Activated CD4-positive, alpha-beta T cell treated with anti-CD3 and anti-CD28 coated beads for 36 hours (primary cell): ENCODE results near the gene FGF1. TPM values are rescaled to one million over a fixed set of nuclear protein-coding genes. Genes with fewer than 3 reads are reported as not detected.

Experiments used
- ATAC-seq: fragments of 200-7000 bp; cut with Tn5 transposase; one replicate; pipeline ENCODE4 v1.10.0; 2021; ENCODE audit warnings: mild to moderate bottlenecking, moderate library complexity
- CTCF ChIA-PET: fragments of 350-600 bp; sonication (Branson Sonifier 250); formaldehyde crosslinking; loops from one replicate; lab custom pipeline; 2021; ENCODE audit warnings: antibody characterized with exemption; lab: Charles Lee
- POLR2A ChIA-PET: fragments of 350-600 bp; sonication (Branson Sonifier 250); formaldehyde crosslinking; loops from one replicate; lab custom pipeline; 2021; ENCODE audit warnings: antibody characterized with exemption, inconsistent platforms; lab: Charles Lee
- DNase-seq: peaks from one replicate; pipeline ENCODE4 v3.0.0-alpha.2; 2020
- H3K27ac Mint-ChIP-seq: one replicate; pipeline ENCODE4 v1.8.0; 2021; ENCODE audit warnings: mixed read lengths
- H3K27me3 Mint-ChIP-seq: one replicate; pipeline ENCODE4 v1.8.0; 2021; ENCODE audit warnings: mixed read lengths
- H3K36me3 Mint-ChIP-seq: one replicate; pipeline ENCODE4 v1.8.0; 2021; ENCODE audit warnings: low read depth, mixed read lengths
- H3K4me1 Mint-ChIP-seq: one replicate; pipeline ENCODE4 v1.8.0; 2021; ENCODE audit warnings: mixed read lengths
- H3K4me3 Mint-ChIP-seq: one replicate; pipeline ENCODE4 v1.8.0; 2021; ENCODE audit warnings: mild to moderate bottlenecking, moderate library complexity, mixed read lengths
- H3K9me3 Mint-ChIP-seq: one replicate; pipeline ENCODE4 v1.8.0; 2021; ENCODE audit warnings: low read depth, mixed read lengths
- intact Hi-C, 2 experiments: fragments of 100-400 bp; cut with DNase I in 1 of 2; cut with micrococcal nuclease in 1 of 2; formaldehyde crosslinking; loops; one replicate each; pipeline versions ENCODE4 v1.14.2 to v1.15.1; 2022 to 2024; cut with DNase I, micrococcal nuclease
- total RNA-seq, 2 experiments: library from RNA; stranded (reverse); gene quantifications; one replicate each; pipeline ENCODE4 v1.2.3, GENCODE V29; 2021

Gene FGF1
- total RNA-seq, 2 experiments from 2014 or later, result not detected

DNA sequence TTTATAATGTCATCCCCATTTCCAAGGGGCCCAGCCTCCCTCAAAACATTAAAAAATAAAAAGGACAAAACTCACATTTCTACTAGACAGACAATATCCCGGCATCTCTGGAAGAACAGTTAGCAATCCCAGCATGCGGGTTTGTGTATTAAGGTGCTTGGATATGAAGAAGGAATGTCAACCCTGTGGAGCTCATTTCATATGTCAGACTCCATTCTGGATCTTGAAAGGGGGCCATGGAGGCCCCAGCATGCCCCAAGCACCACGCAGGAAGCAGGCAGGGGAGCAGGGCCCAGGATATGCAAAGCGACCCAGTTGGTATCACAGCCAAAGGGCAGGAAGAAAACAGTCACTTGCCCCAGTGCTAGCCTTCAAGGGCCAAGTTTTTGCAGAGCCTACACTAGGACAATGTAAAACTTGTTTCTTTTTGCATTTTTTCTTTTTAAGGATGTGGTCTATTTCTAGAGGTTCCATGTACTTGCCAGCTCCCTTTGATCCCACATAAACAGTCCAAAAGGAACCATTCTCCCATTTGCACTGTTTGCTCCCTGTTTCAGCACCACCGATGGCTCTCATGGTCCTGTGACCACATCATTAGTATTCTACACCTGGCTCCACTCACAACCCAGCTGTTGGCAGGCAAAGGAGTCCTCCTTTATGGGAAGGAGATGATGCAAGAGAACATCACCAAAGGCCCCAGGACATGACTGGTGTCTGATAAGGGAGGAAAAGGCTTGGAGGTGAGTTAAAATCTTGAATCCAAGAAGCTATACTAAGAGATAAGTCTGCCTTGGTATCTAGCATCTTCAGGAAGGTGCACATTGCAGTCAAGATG lies 58.3 kb downstream of the FGF1 start:
- Mint-ChIP-seq H3K9me3 (no peaks in the 10 kb centered on the region), H3K27me3 (no peaks in the 10 kb centered on the region), H3K36me3 (no peaks in the 10 kb centered on the region), H3K4me3 (no peak overlapping the region), H3K4me1 (no peaks in the 10 kb centered on the region), H3K27ac (no peak overlapping the region)
- ChIA-PET POLR2A (no interaction called here), CTCF (interaction anchor here (0.6 to 2.0 kb wide), 7 partner anchors 9 to 261 kb away, joined by 3 to 10 read pairs (median 4); no protein-coding TSS in a partner anchor)
- intact Hi-C loops, result no loop called here
- ATAC-seq (no peak), DNase-seq (no peak)

DNA sequence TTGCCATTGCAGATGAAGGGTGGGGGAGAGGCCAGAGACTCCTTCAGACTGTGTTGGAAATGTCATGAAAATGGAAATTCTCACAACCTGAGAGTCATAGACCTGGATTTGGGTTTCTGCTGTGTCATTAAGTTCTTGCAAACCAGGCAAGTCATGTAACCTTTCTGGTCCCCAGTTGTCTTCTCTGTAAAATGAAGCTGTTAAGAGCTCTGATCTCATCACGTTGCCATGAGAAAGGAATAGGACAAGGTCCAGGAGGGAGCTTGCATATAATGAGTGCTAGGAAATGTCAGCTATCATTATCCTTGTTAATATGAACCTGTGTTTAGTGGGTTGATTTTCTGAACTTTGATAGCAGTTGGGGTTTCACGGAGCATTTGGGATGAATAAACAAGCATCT lies 59.1 kb downstream of the FGF1 start:
- no peak overlapping the region for H3K27ac Mint-ChIP-seq
- H3K4me3 Mint-ChIP-seq, result no peak overlapping the region
- H3K36me3 Mint-ChIP-seq, result no peaks in the 10 kb centered on the region
- peaks cover under 1% of the 10 kb centered on the region for H3K27me3 Mint-ChIP-seq
- no peaks in the 10 kb centered on the region for H3K9me3 Mint-ChIP-seq
- ATAC-seq (no peak), DNase-seq (no peak)
- no peaks in the 10 kb centered on the region for H3K4me1 Mint-ChIP-seq
- POLR2A ChIA-PET, result no interaction called here
- intact Hi-C loops, result no loop called here
- CTCF ChIA-PET, result interaction anchor here (0.6 to 1.2 kb wide), 7 partner anchors 9 to 262 kb away, joined by 3 to 5 read pairs (median 4); no protein-coding TSS in a partner anchor

DNA sequence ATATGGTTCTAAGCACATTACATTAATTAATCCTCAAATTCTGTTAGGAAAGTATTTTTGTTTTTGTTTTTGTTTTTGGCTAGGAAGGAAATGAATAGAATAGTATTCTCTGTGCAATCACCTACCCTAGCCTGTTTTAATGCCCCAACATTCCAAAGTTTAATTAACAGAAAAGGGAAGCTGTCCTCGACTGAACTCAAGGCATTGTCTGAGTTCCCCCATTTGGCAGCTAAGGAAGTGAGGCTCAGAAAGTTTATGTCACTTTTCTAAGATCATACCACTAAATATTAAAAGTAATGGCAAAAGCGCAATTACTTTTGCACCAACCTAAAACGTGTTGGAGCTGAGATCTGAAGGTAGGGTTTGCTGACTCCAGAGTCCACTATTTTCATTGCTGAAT lies 59.8 kb downstream of the FGF1 start:
- ChIA-PET CTCF (interaction anchor here (0.6 to 1.2 kb wide), 3 partner anchors 15 to 500 kb away, joined by 3 to 5 read pairs (median 3); no protein-coding TSS in a partner anchor), POLR2A (no interaction called here)
- intact Hi-C loops, result no loop called here
- peaks cover 3% of the 10 kb centered on the region for H3K27me3 Mint-ChIP-seq
- no peaks in the 10 kb centered on the region for H3K4me1 Mint-ChIP-seq
- no peak overlapping the region for H3K27ac Mint-ChIP-seq
- no peak overlapping the region for H3K4me3 Mint-ChIP-seq
- no peaks in the 10 kb centered on the region for H3K36me3 Mint-ChIP-seq
- ATAC-seq (no peak), DNase-seq (no peak)
- no peaks in the 10 kb centered on the region for H3K9me3 Mint-ChIP-seq

DNA sequence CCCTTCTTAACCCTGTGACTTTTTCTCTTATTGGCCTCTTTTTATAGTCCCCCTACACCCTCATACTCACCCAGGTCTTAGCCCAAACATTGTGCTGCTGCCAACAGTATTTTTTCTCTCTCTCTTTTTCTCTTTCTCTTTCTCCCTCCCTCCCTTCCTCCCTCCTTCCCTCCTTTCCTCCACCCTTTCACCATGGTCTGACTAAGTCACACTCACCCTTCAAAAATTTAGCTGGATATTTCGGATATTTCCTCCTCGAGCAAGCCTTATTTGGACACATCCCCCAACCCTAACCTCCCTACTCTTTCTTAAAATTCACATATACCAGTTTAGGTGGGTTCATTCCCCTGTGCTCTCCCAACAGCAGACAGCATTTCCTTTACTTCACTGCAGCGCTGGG lies 64.7 kb downstream of the FGF1 start:
- ChIA-PET POLR2A (no interaction called here), CTCF (no interaction called here)
- Mint-ChIP-seq H3K27ac (no peak overlapping the region), H3K36me3 (no peaks in the 10 kb centered on the region), H3K4me3 (no peak overlapping the region), H3K9me3 (no peaks in the 10 kb centered on the region), H3K27me3 (peaks cover 7% of the 10 kb centered on the region), H3K4me1 (peaks cover 19% of the 10 kb centered on the region)
- no peak for DNase-seq
- no peak for ATAC-seq
- intact Hi-C loops, result no loop called here

DNA sequence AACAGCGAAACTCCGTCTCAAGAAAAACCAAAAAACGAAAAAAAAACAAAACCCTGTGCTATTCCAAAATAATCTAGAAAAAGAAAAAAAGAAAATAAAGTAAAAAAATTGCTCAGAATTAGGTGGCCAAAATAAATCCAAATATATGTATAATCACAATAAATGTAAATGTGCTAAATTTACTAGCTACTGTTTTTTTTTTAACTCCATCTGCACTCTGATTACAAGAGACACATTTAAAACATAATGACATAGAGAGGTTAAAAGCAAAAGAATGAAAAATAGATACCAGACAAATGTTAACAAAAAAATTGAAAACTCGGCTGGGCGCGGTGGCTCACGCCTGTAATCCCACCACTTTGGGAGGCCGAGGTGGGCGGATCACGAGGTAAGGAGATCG lies 66.1 kb downstream of the FGF1 start:
- H3K27me3 Mint-ChIP-seq, result peaks cover 11% of the 10 kb centered on the region
- DNase-seq (no peak), ATAC-seq (no peak)
- CTCF ChIA-PET, result interaction anchor here (0.5 to 0.7 kb wide), 6 partner anchors 20 to 1307 kb away, joined by 3 to 4 read pairs (median 3); no protein-coding TSS in a partner anchor
- POLR2A ChIA-PET, result no interaction called here
- intact Hi-C loops, result no loop called here
- H3K4me1 Mint-ChIP-seq, result peaks cover 19% of the 10 kb centered on the region
- H3K36me3 Mint-ChIP-seq, result no peaks in the 10 kb centered on the region
- H3K27ac Mint-ChIP-seq, result no peak overlapping the region
- no peaks in the 10 kb centered on the region for H3K9me3 Mint-ChIP-seq
- no peak overlapping the region for H3K4me3 Mint-ChIP-seq

DNA sequence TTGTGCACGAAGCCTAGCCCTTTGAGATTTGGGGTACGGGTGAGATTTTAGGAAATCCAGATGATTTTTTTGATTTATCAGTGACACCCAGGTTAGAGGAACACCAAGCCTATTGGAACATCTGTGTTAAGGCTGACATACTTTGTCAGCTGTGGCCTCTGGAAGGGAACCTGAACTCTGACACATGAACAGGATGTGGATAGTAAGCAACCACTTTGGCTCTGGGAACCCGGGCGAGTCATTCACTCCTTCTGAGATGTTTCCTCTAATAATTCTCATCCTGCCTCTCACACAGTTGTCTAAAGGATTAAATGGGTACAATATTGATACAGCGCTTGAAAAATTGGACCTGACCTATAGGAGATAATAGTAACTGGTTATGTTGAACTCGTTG lies 67.8 kb downstream of the FGF1 start:
- H3K4me3 Mint-ChIP-seq, result no peak overlapping the region
- CTCF ChIA-PET, result interaction anchor here (0.6 to 2.2 kb wide), 6 partner anchors 9 to 271 kb away, joined by 3 to 8 read pairs (median 4); no protein-coding TSS in a partner anchor
- H3K4me1 Mint-ChIP-seq, result peaks cover 19% of the 10 kb centered on the region
- intact Hi-C loops, result no loop called here
- POLR2A ChIA-PET, result no interaction called here
- H3K9me3 Mint-ChIP-seq, result no peaks in the 10 kb centered on the region
- H3K27ac Mint-ChIP-seq, result no peak overlapping the region
- H3K27me3 Mint-ChIP-seq, result peaks cover 13% of the 10 kb centered on the region
- DNase-seq, result peak; percentile 71
- peak; percentile 74 for ATAC-seq
- no peaks in the 10 kb centered on the region for H3K36me3 Mint-ChIP-seq

DNA sequence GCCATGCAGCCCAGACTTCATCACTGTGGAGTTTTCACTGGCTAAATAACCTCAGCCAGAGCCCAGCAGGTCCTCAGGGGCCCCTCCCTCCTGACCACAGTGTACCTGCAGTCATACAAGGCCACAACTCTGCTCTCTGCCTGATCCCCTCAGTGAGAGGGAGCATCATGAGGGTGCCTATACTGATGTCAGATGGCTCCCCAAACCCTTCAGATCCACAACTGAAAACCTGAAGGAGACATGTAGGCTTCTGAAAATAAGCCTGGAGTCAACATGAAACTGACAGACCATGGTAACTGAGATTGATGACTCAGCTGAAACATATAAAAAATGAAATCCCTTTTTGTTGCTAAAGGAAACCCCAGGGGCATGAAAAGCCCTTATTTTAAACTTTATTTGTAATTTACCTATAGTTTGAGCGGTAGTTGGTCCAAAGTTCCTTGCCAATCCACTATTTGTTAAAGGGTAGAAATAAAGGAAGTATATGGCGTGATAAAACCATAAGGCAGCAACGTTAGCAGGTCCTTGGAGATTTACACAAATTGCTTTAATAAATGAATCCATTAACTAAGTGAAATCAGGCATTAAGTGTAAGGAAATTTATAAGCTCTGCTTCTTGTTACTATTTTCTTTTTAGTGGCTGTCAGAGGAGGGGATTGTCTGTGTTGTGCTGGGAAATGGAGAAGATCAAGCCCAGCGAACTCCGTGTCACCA lies 68.3 kb downstream of the FGF1 start:
- Mint-ChIP-seq H3K9me3 (no peaks in the 10 kb centered on the region), H3K36me3 (no peaks in the 10 kb centered on the region), H3K27ac (no peak overlapping the region), H3K27me3 (peaks cover 15% of the 10 kb centered on the region), H3K4me1 (peaks cover 19% of the 10 kb centered on the region), H3K4me3 (no peak overlapping the region)
- POLR2A ChIA-PET, result no interaction called here
- CTCF ChIA-PET, result interaction anchor here (0.7 to 2.2 kb wide), 4 partner anchors 15 to 90 kb away, joined by 3 to 8 read pairs (median 4); no protein-coding TSS in a partner anchor
- DNase-seq, result peak; percentile 56
- ATAC-seq, result peak; percentile 90
- intact Hi-C loops, result loop anchor here in 1 of 2 experiments (2.0 kb wide), 1 partner anchor 1575 kb away; no protein-coding TSS in a partner anchor

DNA sequence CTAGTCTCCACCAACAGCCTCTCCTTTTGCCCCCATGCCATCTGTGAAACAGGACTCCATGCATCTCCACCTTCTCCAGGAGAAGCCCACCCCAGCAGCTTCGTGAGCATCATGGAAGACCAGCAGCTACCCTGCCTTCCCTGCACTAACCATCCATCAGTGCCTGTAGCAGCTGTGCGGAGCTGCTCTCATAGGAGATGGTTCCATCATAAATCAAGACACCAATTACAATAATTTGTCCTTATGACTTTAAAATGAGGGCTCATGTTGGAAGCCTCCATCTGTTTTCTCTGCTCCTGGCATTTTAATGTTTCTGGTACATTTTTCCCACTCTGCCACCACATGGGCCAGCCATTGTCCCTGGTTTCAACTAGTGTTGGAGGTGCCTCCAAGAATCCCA lies 69.9 kb downstream of the FGF1 start:
- Mint-ChIP-seq H3K4me1 (peaks cover 19% of the 10 kb centered on the region), H3K9me3 (no peaks in the 10 kb centered on the region), H3K36me3 (no peaks in the 10 kb centered on the region), H3K27me3 (peaks cover 16% of the 10 kb centered on the region), H3K27ac (no peak overlapping the region), H3K4me3 (no peak overlapping the region)
- DNase-seq, result no peak
- intact Hi-C loops, result loop anchor here in 1 of 2 experiments (2.0 kb wide), 1 partner anchor 1577 kb away; no protein-coding TSS in a partner anchor
- ATAC-seq, result no peak
- CTCF ChIA-PET, result interaction anchor here (0.6 to 3.2 kb wide), 3 partner anchors 35 to 83 kb away, joined by 3 to 15 read pairs (median 5); no protein-coding TSS in a partner anchor
- POLR2A ChIA-PET, result no interaction called here

GRCh38 chr5:142614054-142614453 lies 71.8 kb downstream of the FGF1 start:
- no peak for DNase-seq
- ChIA-PET CTCF (interaction anchor here (0.6 to 3.2 kb wide), 4 partner anchors 19 to 300 kb away, joined by 3 to 15 read pairs (median 4); no protein-coding TSS in a partner anchor), POLR2A (no interaction called here)
- ATAC-seq, result no peak
- no peaks in the 10 kb centered on the region for H3K36me3 Mint-ChIP-seq
- H3K27ac Mint-ChIP-seq, result no peak overlapping the region
- H3K27me3 Mint-ChIP-seq, result peaks cover 16% of the 10 kb centered on the region
- no peaks in the 10 kb centered on the region for H3K9me3 Mint-ChIP-seq
- H3K4me1 Mint-ChIP-seq, result peaks cover 19% of the 10 kb centered on the region
- intact Hi-C loops, result loop anchor here (5.0 kb wide), 2 partner anchors 268 to 273 kb away; no protein-coding TSS in a partner anchor
- H3K4me3 Mint-ChIP-seq, result no peak overlapping the region

DNA sequence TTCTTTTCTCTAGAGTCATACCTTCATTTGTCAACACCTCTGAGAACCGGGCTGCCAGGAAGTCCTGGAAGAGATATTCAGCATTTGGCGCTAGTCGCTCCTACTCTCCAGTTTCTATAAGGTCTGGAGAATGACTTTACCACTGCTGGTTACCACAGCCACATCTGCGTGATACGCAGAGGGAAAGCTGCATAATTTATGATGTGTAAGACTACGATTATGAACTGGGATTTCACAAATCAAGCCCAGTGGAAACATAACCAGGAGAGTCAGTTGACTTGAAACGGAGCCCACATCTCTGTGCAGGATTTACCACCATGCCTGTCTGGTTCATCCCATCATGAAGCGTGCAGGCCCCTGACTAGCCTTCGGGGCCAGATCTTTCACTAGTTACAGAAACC lies 72.6 kb downstream of the FGF1 start:
- peak; percentile 25 for DNase-seq
- ATAC-seq, result no peak
- intact Hi-C loops, result loop anchor here (5.0 kb wide), 2 partner anchors 269 to 274 kb away; no protein-coding TSS in a partner anchor
- Mint-ChIP-seq H3K4me1 (peaks cover 15% of the 10 kb centered on the region), H3K36me3 (no peaks in the 10 kb centered on the region), H3K4me3 (no peak overlapping the region), H3K9me3 (no peaks in the 10 kb centered on the region), H3K27ac (no peak overlapping the region), H3K27me3 (peaks cover 16% of the 10 kb centered on the region)
- POLR2A ChIA-PET, result no interaction called here
- CTCF ChIA-PET, result interaction anchor here (3.2 kb wide), 1 partner anchor 85 kb away, joined by 15 read pairs; no protein-coding TSS in a partner anchor
